GM12801 (cell line): ENCODE data around the gene AKAP8.

Experiments used
- CTCF ChIP-seq: IDR thresholded peaks from one replicate; pipeline ENCODE4 v1.5.1; 2011; ENCODE audit warnings: control low read depth; ENCODE audit not compliant: insufficient read length; ENCODE audit errors: extremely low read depth

AKAP8 gene

GRCh38 chr19:15374796-15375440 is 4.7 kb downstream of the AKAP8 start:
- TF ChIP-seq CTCF = no peak

GRCh38 chr19:15374105-15374651 is 5.4 kb downstream of the AKAP8 start:
- no peak for TF ChIP-seq CTCF

GRCh38 chr19:15373644-15374043 is 5.9 kb downstream of the AKAP8 start:
- no peak for TF ChIP-seq CTCF

GRCh38 chr19:15372891-15373301 is 6.7 kb downstream of the AKAP8 start:
- TF ChIP-seq CTCF = no peak

GRCh38 chr19:15372470-15372869 is 7.1 kb downstream of the AKAP8 start:
- TF ChIP-seq CTCF = no peak

GRCh38 chr19:15371786-15372380 is 7.7 kb downstream of the AKAP8 start:
- no peak for TF ChIP-seq CTCF

- TF ChIP-seq CTCF = no peak
Observed at GRCh38 chr19:15371119-15371518, 8.5 kb downstream of the AKAP8 start.
